Neural cell (in vitro differentiated cells): ENCODE measurements around the gene MAGI2. TPM values are rescaled to one million over a fixed set of nuclear protein-coding genes. Genes with fewer than 3 reads are reported as not detected.

Experiments
- H2AFZ ChIP-seq: fragments of 200-600, 300-800 bp; sonication (generic), shearing (Covaris generic); 2 replicates; pipeline ENCODE4 v1.6.0; 2014; ENCODE audit warnings: low read depth, mild to moderate bottlenecking, antibody characterized with exemption, low read length, moderate library complexity
- H3F3A ChIP-seq: fragments of 200-600 bp; shearing (Covaris generic); 2 replicates; pipeline ENCODE4 v1.6.1; 2016; ENCODE audit warnings: mild to moderate bottlenecking, moderate library complexity, mixed read lengths, antibody characterized with exemption, low read length; ENCODE audit not compliant: insufficient read depth, poor library complexity, severe bottlenecking
- H3K27ac ChIP-seq: fragments of 200-600, 300-800 bp; sonication (generic), shearing (Covaris generic); 2 replicates; pipeline ENCODE4 v1.5.1; 2014; ENCODE audit warnings: mild to moderate bottlenecking, low read length, moderate library complexity
- H3K27me3 ChIP-seq: fragments of 300-800, 200-600 bp; sonication (generic), shearing (Covaris generic); 2 replicates; pipeline ENCODE4 v1.6.0; 2014; ENCODE audit warnings: mild to moderate bottlenecking, low read depth, low read length, moderate library complexity; ENCODE audit not compliant: insufficient read depth
- H3K36me3 ChIP-seq: fragments of 300-800, 200-600 bp; sonication (generic), shearing (Covaris generic); 2 replicates; pipeline ENCODE4 v1.5.1; 2014; ENCODE audit warnings: mild to moderate bottlenecking, antibody characterized with exemption, low read length, moderate library complexity; ENCODE audit not compliant: insufficient read depth
- H3K4me2 ChIP-seq: fragments of 300-800, 200-600 bp; sonication (generic), shearing (Covaris generic); 2 replicates; pipeline ENCODE4 v1.6.0; 2014; ENCODE audit warnings: mild to moderate bottlenecking, low read length
- H3K4me3 ChIP-seq: fragments of 300-800, 200-600 bp; sonication (generic), shearing (Covaris generic); 2 replicates; pipeline ENCODE4 v1.5.1; 2014; ENCODE audit warnings: mild to moderate bottlenecking, low read length, moderate library complexity
- H3K79me2 ChIP-seq: fragments of 200-600 bp; shearing (Covaris generic); replicated peaks from 2 replicates; pipeline ENCODE4 v1.6.0; 2014; ENCODE audit warnings: mild to moderate bottlenecking, low read length, moderate library complexity; ENCODE audit not compliant: insufficient read depth
- H3K9ac ChIP-seq: fragments of 300-800, 200-600 bp; sonication (generic), shearing (Covaris generic); 2 replicates; pipeline ENCODE4 v1.6.1; 2016; ENCODE audit warnings: mild to moderate bottlenecking, low read length, mixed read lengths
- H3K9me2 ChIP-seq: fragments of 200-600 bp; shearing (Covaris generic); 2 replicates; pipeline ENCODE4 v1.6.1; 2016; ENCODE audit warnings: mild to moderate bottlenecking, low read length, mixed read lengths; ENCODE audit not compliant: insufficient read depth
- H3K9me3 ChIP-seq: fragments of 200-600, 300-800 bp; sonication (generic), shearing (Covaris generic); 2 replicates; pipeline ENCODE4 v1.6.1; 2016; ENCODE audit warnings: mild to moderate bottlenecking, mixed run types, low read length, moderate library complexity, mixed read lengths
- H4K20me1 ChIP-seq: fragments of 200-600 bp; shearing (Covaris generic); 2 replicates; pipeline ENCODE4 v1.6.1; 2016; ENCODE audit warnings: mild to moderate bottlenecking, mixed run types; ENCODE audit not compliant: insufficient read depth
- EP300 ChIP-seq: fragments of 450-650 bp; conservative IDR thresholded peaks from 2 replicates; pipeline ENCODE4 v1.6.1; 2014; ENCODE audit warnings: antibody characterized with exemption, mild to moderate bottlenecking, moderate library complexity; ENCODE audit not compliant: poor library complexity, severe bottlenecking
- EZH2 ChIP-seq: fragments of 200-600, 300-800 bp; shearing (Covaris generic), sonication (generic); IDR thresholded peaks from 2 replicates; pipeline ENCODE4 v1.6.1; 2014; ENCODE audit warnings: antibody characterized with exemption, low read length, borderline replicate concordance, mild to moderate bottlenecking; ENCODE audit not compliant: insufficient read depth, poor library complexity, severe bottlenecking
- MXI1 ChIP-seq: fragments of 450-650 bp; conservative IDR thresholded peaks from 2 replicates; pipeline ENCODE4 v1.6.1; 2014; ENCODE audit warnings: antibody characterized with exemption, mild to moderate bottlenecking; ENCODE audit not compliant: poor library complexity, severe bottlenecking
- POLR2AphosphoS5 ChIP-seq: IDR thresholded peaks from 2 replicates; pipeline ENCODE4 v1.6.1; 2012
- RAD21 ChIP-seq: fragments of 450-650 bp; conservative IDR thresholded peaks from 2 replicates; pipeline ENCODE4 v1.6.1; 2014; ENCODE audit warnings: antibody characterized with exemption, mild to moderate bottlenecking, moderate library complexity
- REST ChIP-seq: IDR thresholded peaks from 2 replicates; pipeline ENCODE4 v1.6.1; 2012; ENCODE audit warnings: borderline replicate concordance
- SMC3 ChIP-seq: fragments of 450-650 bp; conservative IDR thresholded peaks from 2 replicates; pipeline ENCODE4 v1.6.1; 2014; ENCODE audit warnings: antibody characterized with exemption, mild to moderate bottlenecking, moderate library complexity; ENCODE audit not compliant: poor library complexity
- TAF1 ChIP-seq: IDR thresholded peaks from 2 replicates; pipeline ENCODE4 v1.6.1; 2012; ENCODE audit warnings: low read depth
- polyA plus RNA-seq: library from polyadenylated mRNA; depleted of rRNA; stranded (reverse); fragments of >200 nt; gene quantifications from 2 replicates; pipeline ENCODE4 v1.2.3, GENCODE V29; 2014
- TF ChIP-seq, protein P1 (sequence below): fragments of 450-650 bp; IDR thresholded peaks from 2 replicates; pipeline ENCODE4 v1.5.1; 2014; ENCODE audit warnings: antibody characterized with exemption, mild to moderate bottlenecking, moderate library complexity; ENCODE audit not compliant: poor library complexity, severe bottlenecking

MAGI2 gene
- polyA plus RNA-seq, 1 donor from 2014 or later: 19.3 TPM

DNA sequence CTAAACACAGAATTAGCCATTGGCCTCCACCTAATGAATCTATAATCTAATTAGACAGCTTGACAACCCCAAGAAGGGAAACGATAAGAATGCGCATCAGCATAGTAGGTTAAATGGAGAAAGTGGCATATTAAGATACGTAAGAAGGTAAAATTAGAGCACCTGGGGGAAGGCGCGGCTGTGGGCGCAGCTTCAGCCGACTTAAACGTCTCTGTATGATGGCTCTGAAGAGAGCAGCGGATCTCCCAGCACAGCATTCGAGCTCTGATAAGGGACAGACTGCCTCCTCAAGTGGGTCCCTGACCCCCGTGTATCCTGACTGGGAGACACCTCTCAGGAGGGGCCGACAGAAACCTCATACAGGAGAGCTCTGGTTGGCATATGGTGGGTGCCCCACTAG, 1136.1 kb downstream of the MAGI2 start:
- H3K27ac ChIP-seq: no peak overlapping the region
- no peaks in the 10 kb centered on the region for H3K27me3 ChIP-seq
- no peak overlapping the region for H3K4me3 ChIP-seq

GRCh38 chr7:78316110-78316509, 1137.4 kb downstream of the MAGI2 start:
- no peak for TF ChIP-seq SMC3
- no peak for TF ChIP-seq POLR2AphosphoS5
- TF ChIP-seq MXI1: no peak
- no peak for TF ChIP-seq REST
- TF ChIP-seq EZH2: no peak
- TF ChIP-seq EP300: peak; percentile 76
- Histone ChIP-seq H3K27ac (no peak overlapping the region), H3K79me2 (no peaks in the 10 kb centered on the region), H3K9ac (no peak overlapping the region), H3K27me3 (no peaks in the 10 kb centered on the region), H3K9me2 (no peaks in the 10 kb centered on the region), H3K9me3 (no peaks in the 10 kb centered on the region), H4K20me1 (no peaks in the 10 kb centered on the region), H3K4me2 (no peak overlapping the region), H2AFZ (no peak overlapping the region), H3K4me3 (no peak overlapping the region), H3F3A (no peaks in the 10 kb centered on the region), H3K36me3 (no peaks in the 10 kb centered on the region)

More for the DNA sequence above, 1136.1 kb downstream of the MAGI2 start:
- Histone ChIP-seq H3K4me2 (no peak overlapping the region), H3F3A (no peaks in the 10 kb centered on the region), H2AFZ (no peak overlapping the region), H3K9me2 (no peaks in the 10 kb centered on the region), H3K9me3 (no peaks in the 10 kb centered on the region), H3K79me2 (no peaks in the 10 kb centered on the region), H3K9ac (no peak overlapping the region), H4K20me1 (no peaks in the 10 kb centered on the region), H3K36me3 (no peaks in the 10 kb centered on the region)
- TF ChIP-seq TAF1 (no peak), REST (no peak), MXI1 (no peak), EP300 (no peak), SMC3 (no peak), EZH2 (no peak), RAD21 (no peak), POLR2AphosphoS5 (no peak)
- TF ChIP-seq, protein P1, sequence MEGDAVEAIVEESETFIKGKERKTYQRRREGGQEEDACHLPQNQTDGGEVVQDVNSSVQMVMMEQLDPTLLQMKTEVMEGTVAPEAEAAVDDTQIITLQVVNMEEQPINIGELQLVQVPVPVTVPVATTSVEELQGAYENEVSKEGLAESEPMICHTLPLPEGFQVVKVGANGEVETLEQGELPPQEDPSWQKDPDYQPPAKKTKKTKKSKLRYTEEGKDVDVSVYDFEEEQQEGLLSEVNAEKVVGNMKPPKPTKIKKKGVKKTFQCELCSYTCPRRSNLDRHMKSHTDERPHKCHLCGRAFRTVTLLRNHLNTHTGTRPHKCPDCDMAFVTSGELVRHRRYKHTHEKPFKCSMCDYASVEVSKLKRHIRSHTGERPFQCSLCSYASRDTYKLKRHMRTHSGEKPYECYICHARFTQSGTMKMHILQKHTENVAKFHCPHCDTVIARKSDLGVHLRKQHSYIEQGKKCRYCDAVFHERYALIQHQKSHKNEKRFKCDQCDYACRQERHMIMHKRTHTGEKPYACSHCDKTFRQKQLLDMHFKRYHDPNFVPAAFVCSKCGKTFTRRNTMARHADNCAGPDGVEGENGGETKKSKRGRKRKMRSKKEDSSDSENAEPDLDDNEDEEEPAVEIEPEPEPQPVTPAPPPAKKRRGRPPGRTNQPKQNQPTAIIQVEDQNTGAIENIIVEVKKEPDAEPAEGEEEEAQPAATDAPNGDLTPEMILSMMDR: no peak
